Activated CD8-positive, alpha-beta T cell treated with anti-CD3 and anti-CD28 coated beads for 36 hours (primary cell): ENCODE measurements around the gene TUBGCP2. TPM values are rescaled to one million over a fixed set of nuclear protein-coding genes. Genes with fewer than 3 reads are reported as not detected.
A peak's percentile ranks its signal among the peaks of the same experiment; 100 is the strongest.

Source experiments
- ATAC-seq: fragments of 200-7000 bp; cut with Tn5 transposase; one replicate; pipeline ENCODE4 v1.10.0; 2021; ENCODE audit warnings: mild to moderate bottlenecking, moderate library complexity
- CTCF ChIA-PET: fragments of 350-600 bp; sonication (Branson Sonifier 250); formaldehyde crosslinking; loops from one replicate; lab custom pipeline; 2021; ENCODE audit warnings: antibody characterized with exemption; lab: Charles Lee
- POLR2A ChIA-PET: fragments of 350-600 bp; sonication (Branson Sonifier 250); formaldehyde crosslinking; loops from one replicate; lab custom pipeline; 2021; ENCODE audit warnings: antibody characterized with exemption; lab: Charles Lee
- DNase-seq: peaks from one replicate; pipeline ENCODE4 v3.0.0-alpha.2; 2020
- H3K27ac Mint-ChIP-seq: one replicate; pipeline ENCODE4 v1.8.0; 2021; ENCODE audit warnings: mild to moderate bottlenecking, mixed read lengths
- H3K27me3 Mint-ChIP-seq: one replicate; pipeline ENCODE4 v1.8.0; 2021; ENCODE audit warnings: mixed read lengths
- H3K36me3 Mint-ChIP-seq: one replicate; pipeline ENCODE4 v1.8.0; 2021; ENCODE audit warnings: low read depth, mixed read lengths
- H3K4me1 Mint-ChIP-seq: one replicate; pipeline ENCODE4 v1.8.0; 2021; ENCODE audit warnings: low read depth, mixed read lengths
- H3K4me3 Mint-ChIP-seq: one replicate; pipeline ENCODE4 v1.8.0; 2021; ENCODE audit warnings: mild to moderate bottlenecking, moderate library complexity, mixed read lengths
- H3K9me3 Mint-ChIP-seq: one replicate; pipeline ENCODE4 v1.8.0; 2021; ENCODE audit warnings: mixed read lengths
- intact Hi-C: fragments of 100-400 bp; cut with micrococcal nuclease; formaldehyde crosslinking; loops from one replicate; pipeline ENCODE4 v1.10.0; 2022
- total RNA-seq, 2 experiments: library from RNA; stranded (reverse); gene quantifications; one replicate each; pipeline ENCODE4 v1.2.3, GENCODE V29; 2021
- TF ChIP-seq, protein P1 (sequence below): fragments of 200-600 bp; IDR thresholded peaks from one replicate; pipeline ENCODE4 v1.8.0; 2022; ENCODE audit warnings: antibody characterized with exemption, mild to moderate bottlenecking

TUBGCP2 gene
- total RNA-seq, 2 experiments from 2014 or later: 54.1 to 57.5 TPM

DNA sequence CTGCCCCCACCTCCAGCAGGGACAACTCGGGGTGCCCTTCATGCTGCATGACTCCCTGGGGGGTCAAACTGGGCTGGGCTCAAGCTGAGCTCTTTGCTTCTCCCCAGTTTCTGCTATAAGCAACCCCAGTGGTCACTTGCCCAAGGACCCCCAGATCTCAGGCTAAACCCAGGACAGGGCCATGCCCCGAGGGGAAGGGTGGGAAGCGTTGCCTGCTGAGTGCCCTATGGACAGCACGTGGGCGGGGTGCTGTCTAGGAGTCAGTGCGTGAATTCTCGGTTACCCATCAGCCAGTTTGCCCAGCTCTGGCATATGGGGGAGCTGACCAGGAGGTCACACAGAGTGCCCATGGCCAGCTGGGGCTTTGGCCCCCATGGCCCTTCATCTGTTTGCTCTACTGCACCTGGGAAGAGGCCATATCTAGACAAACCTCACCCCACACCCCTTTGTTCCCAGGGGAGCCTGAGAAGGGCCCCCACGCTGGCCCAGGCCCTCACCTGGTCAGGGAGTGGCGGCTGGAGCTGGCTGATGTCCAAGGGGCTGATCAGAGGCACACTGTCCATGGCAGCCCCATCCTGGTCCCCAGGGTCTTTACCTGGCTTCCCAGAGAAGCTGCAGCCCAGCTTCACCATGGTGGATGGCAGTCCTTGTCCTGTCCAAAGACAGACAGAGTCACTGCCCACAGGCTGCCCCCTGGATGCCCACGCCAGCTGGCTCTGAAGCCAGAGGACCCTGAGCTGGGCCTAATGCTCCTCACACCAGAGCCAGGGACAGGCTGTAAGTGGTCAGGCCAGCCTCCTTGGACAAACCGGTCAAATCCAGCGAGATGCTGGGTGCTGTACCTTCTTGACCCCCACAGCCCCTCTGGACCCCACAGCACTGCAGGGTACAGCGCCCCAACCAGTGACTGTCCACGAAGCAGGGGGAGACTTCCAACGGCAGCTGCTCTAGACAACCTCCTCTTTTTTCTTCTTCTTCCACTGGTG lies 20.0 kb upstream of the TUBGCP2 start:
- Mint-ChIP-seq H3K36me3 (no peaks in the 10 kb centered on the region), H3K27me3 (peaks cover 46% of the 10 kb centered on the region), H3K4me3 (no peak overlapping the region), H3K27ac (no peak overlapping the region), H3K4me1 (peaks cover 13% of the 10 kb centered on the region), H3K9me3 (no peaks in the 10 kb centered on the region)
- intact Hi-C loops: loop anchor here (5.0 kb wide), 1 partner anchor 64 kb away; the partner anchor contains the start of gene MTG1
- CTCF ChIA-PET: interaction anchor here (0.6 to 4.1 kb wide), 49 partner anchors 9 to 287 kb away, joined by 3 to 37 read pairs (median 5); partner anchors contain the start of genes ECHS1, FUOM, PAOX and PRAP1
- TF ChIP-seq, protein P1, sequence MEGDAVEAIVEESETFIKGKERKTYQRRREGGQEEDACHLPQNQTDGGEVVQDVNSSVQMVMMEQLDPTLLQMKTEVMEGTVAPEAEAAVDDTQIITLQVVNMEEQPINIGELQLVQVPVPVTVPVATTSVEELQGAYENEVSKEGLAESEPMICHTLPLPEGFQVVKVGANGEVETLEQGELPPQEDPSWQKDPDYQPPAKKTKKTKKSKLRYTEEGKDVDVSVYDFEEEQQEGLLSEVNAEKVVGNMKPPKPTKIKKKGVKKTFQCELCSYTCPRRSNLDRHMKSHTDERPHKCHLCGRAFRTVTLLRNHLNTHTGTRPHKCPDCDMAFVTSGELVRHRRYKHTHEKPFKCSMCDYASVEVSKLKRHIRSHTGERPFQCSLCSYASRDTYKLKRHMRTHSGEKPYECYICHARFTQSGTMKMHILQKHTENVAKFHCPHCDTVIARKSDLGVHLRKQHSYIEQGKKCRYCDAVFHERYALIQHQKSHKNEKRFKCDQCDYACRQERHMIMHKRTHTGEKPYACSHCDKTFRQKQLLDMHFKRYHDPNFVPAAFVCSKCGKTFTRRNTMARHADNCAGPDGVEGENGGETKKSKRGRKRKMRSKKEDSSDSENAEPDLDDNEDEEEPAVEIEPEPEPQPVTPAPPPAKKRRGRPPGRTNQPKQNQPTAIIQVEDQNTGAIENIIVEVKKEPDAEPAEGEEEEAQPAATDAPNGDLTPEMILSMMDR: no peak
- POLR2A ChIA-PET: interaction anchor here (1.1 to 1.4 kb wide), 3 partner anchors 10 to 20 kb away, joined by 3 to 4 read pairs (median 3); partner anchors contain the start of genes TUBGCP2 and ZNF511
- ATAC-seq (no peak), DNase-seq (no peak)

GRCh38 chr10:133327651-133328357 lies 19.1 kb upstream of the TUBGCP2 start:
- no peaks in the 10 kb centered on the region for H3K36me3 Mint-ChIP-seq
- ChIA-PET CTCF (interaction anchor here (1.0 to 4.1 kb wide), 6 partner anchors 8 to 188 kb away, joined by 3 to 37 read pairs (median 20); no protein-coding TSS in a partner anchor), POLR2A (no interaction called here)
- no peak for DNase-seq
- no peak for ATAC-seq
- H3K4me3 Mint-ChIP-seq: no peak overlapping the region
- H3K9me3 Mint-ChIP-seq: no peaks in the 10 kb centered on the region
- H3K27ac Mint-ChIP-seq: no peak overlapping the region
- peaks cover 13% of the 10 kb centered on the region for H3K4me1 Mint-ChIP-seq
- peaks cover 43% of the 10 kb centered on the region for H3K27me3 Mint-ChIP-seq
- TF ChIP-seq, protein P1: no peak
- intact Hi-C loops: loop anchor here (5.0 kb wide), 1 partner anchor 64 kb away; the partner anchor contains the start of gene MTG1

- H3K27me3 Mint-ChIP-seq: peaks cover 35% of the 10 kb centered on the region
- POLR2A ChIA-PET: no interaction called here
- ATAC-seq (no peak), DNase-seq (no peak)
- H3K4me3 Mint-ChIP-seq: no peak overlapping the region
- CTCF ChIA-PET: interaction anchor here (1.0 to 3.3 kb wide), 3 partner anchors 12 to 64 kb away, joined by 3 to 37 read pairs (median 8); no protein-coding TSS in a partner anchor
- H3K27ac Mint-ChIP-seq: no peak overlapping the region
- no peaks in the 10 kb centered on the region for H3K9me3 Mint-ChIP-seq
- H3K36me3 Mint-ChIP-seq: no peaks in the 10 kb centered on the region
- intact Hi-C loops: loop anchor here (5.0 kb wide), 1 partner anchor 65 kb away; the partner anchor contains the start of gene MTG1
- TF ChIP-seq, protein P1: no peak
- H3K4me1 Mint-ChIP-seq: peaks cover 13% of the 10 kb centered on the region
Measured at GRCh38 chr10:133326745-133327650, 18.3 kb upstream of the TUBGCP2 start.

DNA sequence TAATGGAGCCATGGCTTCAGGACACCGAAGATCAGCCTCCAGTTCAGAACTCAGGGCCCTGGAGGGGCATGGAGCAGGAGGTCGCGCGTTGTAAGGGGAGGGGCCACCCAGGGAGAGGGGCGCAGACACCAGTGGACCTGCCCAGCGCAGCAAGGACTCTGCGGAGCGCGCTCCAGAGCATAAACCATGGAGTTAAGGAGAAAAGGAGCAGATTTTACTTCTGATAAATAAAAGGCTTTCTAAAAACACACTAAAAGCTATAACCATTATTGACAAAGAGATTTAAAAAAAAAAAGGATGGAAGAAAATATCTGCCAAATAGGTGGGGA lies 17.5 kb upstream of the TUBGCP2 start:
- no peak for DNase-seq
- no peak overlapping the region for H3K27ac Mint-ChIP-seq
- H3K36me3 Mint-ChIP-seq: no peaks in the 10 kb centered on the region
- no peaks in the 10 kb centered on the region for H3K9me3 Mint-ChIP-seq
- H3K4me3 Mint-ChIP-seq: peak overlapping the region; percentile 5
- no peak for ATAC-seq
- H3K4me1 Mint-ChIP-seq: peaks cover 13% of the 10 kb centered on the region
- intact Hi-C loops: loop anchor here (5.0 kb wide), 1 partner anchor 66 kb away; the partner anchor contains the start of gene MTG1
- H3K27me3 Mint-ChIP-seq: peaks cover 30% of the 10 kb centered on the region
- POLR2A ChIA-PET: no interaction called here
- TF ChIP-seq, protein P1: no peak
- CTCF ChIA-PET: no interaction called here
